Mesenchymal stem cell (in vitro differentiated cells and primary cell): Measurements from ENCODE around the gene USH2A.
"Not testable (repeated sequence)": the region's sequence is repeated elsewhere in the genome, so short reads cannot be mapped to it uniquely, and the experiment has no call there.

Experiments
- DNase-seq: peaks from one replicate; pipeline ENCODE4 v3.0.0-alpha.2; 2013
- H2AFZ ChIP-seq: one replicate; pipeline ENCODE4 v1.6.1; 2013; ENCODE audit warnings: low read depth, mild to moderate bottlenecking, control low read depth, inconsistent platforms, low read length, moderate library complexity
- H2AK5ac ChIP-seq: 2 replicates; pipeline ENCODE4 v1.6.1; 2013; ENCODE audit warnings: low read length, moderate library complexity, mild to moderate bottlenecking, inconsistent platforms; ENCODE audit not compliant: severe bottlenecking
- H2BK120ac ChIP-seq: one replicate; pipeline ENCODE4 v1.6.1; 2013; ENCODE audit warnings: low read depth, mild to moderate bottlenecking, inconsistent platforms, low read length, moderate library complexity
- H2BK12ac ChIP-seq, 2 experiments: one replicate each; pipeline ENCODE4 v1.6.1; 2013; ENCODE audit warnings: inconsistent platforms in 2 of 2, low read length in 2 of 2, mild to moderate bottlenecking in 2 of 2, moderate library complexity in 2 of 2, control low read depth in 1 of 2
- H2BK15ac ChIP-seq: one replicate; pipeline ENCODE4 v1.6.1; 2013; ENCODE audit warnings: mild to moderate bottlenecking, low read depth, inconsistent platforms; ENCODE audit not compliant: poor library complexity, severe bottlenecking
- H2BK5ac ChIP-seq: 2 replicates; pipeline ENCODE4 v1.6.1; 2013; ENCODE audit warnings: low read depth, mild to moderate bottlenecking, low read length, control low read depth, inconsistent platforms; ENCODE audit not compliant: poor library complexity, severe bottlenecking
- H3K14ac ChIP-seq, 2 experiments: one replicate each; pipeline ENCODE4 v1.6.1; 2013; ENCODE audit warnings: inconsistent platforms in 2 of 2, low read length in 2 of 2, control low read depth in 1 of 2, mild to moderate bottlenecking in 1 of 2, moderate library complexity in 1 of 2
- H3K18ac ChIP-seq, 2 experiments: one replicate each; pipeline ENCODE4 v1.6.1; 2013; ENCODE audit warnings: inconsistent platforms in 2 of 2, low read length in 2 of 2, control low read depth in 1 of 2, low read depth in 1 of 2, mild to moderate bottlenecking in 1 of 2
- H3K23ac ChIP-seq, 2 experiments: one replicate each; pipeline ENCODE4 v1.6.1; 2013; ENCODE audit warnings: inconsistent platforms in 2 of 2, low read length in 2 of 2, mild to moderate bottlenecking in 2 of 2, moderate library complexity in 2 of 2, control low read depth in 1 of 2
- H3K27ac ChIP-seq: 2 replicates; pipeline ENCODE4 v1.5.1; 2013; ENCODE audit warnings: mild to moderate bottlenecking, moderate library complexity, low read length, control low read depth, inconsistent platforms; ENCODE audit not compliant: poor library complexity, severe bottlenecking
- H3K27me3 ChIP-seq, 2 experiments: 2 replicates each; pipeline versions ENCODE4 v1.6.1 to v1.7.0; 2013; ENCODE audit warnings: low read length in 2 of 2, mild to moderate bottlenecking in 2 of 2, moderate library complexity in 2 of 2, control low read depth in 1 of 2, inconsistent platforms in 1 of 2; ENCODE audit not compliant: control insufficient read depth in 1 of 2, insufficient read depth in 1 of 2
- H3K36me3 ChIP-seq, 2 experiments: 2 replicates each; pipeline versions ENCODE4 v1.6.1 to v1.7.0; 2013; ENCODE audit warnings: low read length in 2 of 2, control low read depth in 1 of 2, inconsistent platforms in 1 of 2, low read depth in 1 of 2, mild to moderate bottlenecking in 1 of 2; ENCODE audit not compliant: insufficient read depth in 2 of 2, control insufficient read depth in 1 of 2
- H3K4ac ChIP-seq, 2 experiments: one replicate each; pipeline ENCODE4 v1.6.1; 2013; ENCODE audit warnings: inconsistent platforms in 2 of 2, low read length in 2 of 2, mild to moderate bottlenecking in 2 of 2, moderate library complexity in 2 of 2, control low read depth in 1 of 2, low read depth in 1 of 2
- H3K4me1 ChIP-seq: 2 replicates; pipeline ENCODE4 v1.6.1; 2013; ENCODE audit warnings: low read depth, low read length, control low read depth; ENCODE audit not compliant: control insufficient read depth, insufficient read depth
- H3K4me2 ChIP-seq: 2 replicates; pipeline ENCODE4 v1.6.1; 2013; ENCODE audit warnings: low read length, mild to moderate bottlenecking, inconsistent platforms; ENCODE audit not compliant: poor library complexity, severe bottlenecking
- H3K4me3 ChIP-seq, 2 experiments: 2 replicates each; pipeline versions ENCODE4 v1.5.1 to v1.7.0; 2013; ENCODE audit warnings: low read length in 2 of 2, mild to moderate bottlenecking in 2 of 2, control low read depth in 1 of 2, low read depth in 1 of 2; ENCODE audit not compliant: insufficient read depth in 1 of 2
- H3K79me1 ChIP-seq: replicated peaks from 2 replicates; pipeline ENCODE4 v1.6.1; 2013; ENCODE audit warnings: mild to moderate bottlenecking, control low read depth, low read length, inconsistent platforms; ENCODE audit not compliant: poor library complexity, severe bottlenecking
- H3K9ac ChIP-seq: 2 replicates; pipeline ENCODE4 v1.7.0; 2013; ENCODE audit warnings: mild to moderate bottlenecking, low read length, moderate library complexity
- H3K9me3 ChIP-seq: 2 replicates; pipeline ENCODE4 v1.7.0; 2013; ENCODE audit warnings: mild to moderate bottlenecking, low read length; ENCODE audit not compliant: control insufficient read depth
- H4K8ac ChIP-seq: one replicate; pipeline ENCODE4 v1.6.1; 2013; ENCODE audit warnings: inconsistent platforms, mild to moderate bottlenecking, low read length, moderate library complexity
- H4K91ac ChIP-seq: one replicate; pipeline ENCODE4 v1.6.1; 2013; ENCODE audit warnings: mild to moderate bottlenecking, low read length, inconsistent platforms
- WGBS: methylation state at CpG from one replicate; pipeline ENCODE4 v1.1.7; 2013; ENCODE audit warnings: mixed read lengths; 5-methylcytosine and 5-hydroxymethylcytosine counted together

The USH2A gene

GRCh38 chr1:216014086-216014485, 409.2 kb downstream of the USH2A start:
- H2AFZ ChIP-seq = no peak overlapping the region
- no peak overlapping the region for H2BK120ac ChIP-seq
- no peak overlapping the region for H3K4me2 ChIP-seq
- H3K4me1 ChIP-seq = no peaks in the 10 kb centered on the region
- WGBS = 38% methylated on average over 2 of the region's 2 CpGs
- no peak overlapping the region for H2BK15ac ChIP-seq
- no peak overlapping the region for H3K18ac ChIP-seq
- no peak overlapping the region for H3K9ac ChIP-seq
- no peak overlapping the region for H2BK12ac ChIP-seq
- no peaks in the 10 kb centered on the region for H3K36me3 ChIP-seq
- no peak overlapping the region for H3K14ac ChIP-seq
- H3K9me3 ChIP-seq = no peaks in the 10 kb centered on the region
- no peak overlapping the region for H2BK5ac ChIP-seq
- no peak overlapping the region for H3K4ac ChIP-seq
- H4K8ac ChIP-seq = no peak overlapping the region
- no peaks in the 10 kb centered on the region for H3K27me3 ChIP-seq
- no peak overlapping the region for H3K23ac ChIP-seq
- H3K79me1 ChIP-seq = no peaks in the 10 kb centered on the region
- H3K4me3 ChIP-seq = no peak overlapping the region
- no peak overlapping the region for H4K91ac ChIP-seq
- peak overlapping the region; percentile 3 for H2AK5ac ChIP-seq
- H3K27ac ChIP-seq = peak overlapping the region; percentile 78
- DNase-seq = no peak

GRCh38 chr1:216009456-216009855, 413.8 kb downstream of the USH2A start:
- not testable (repeated sequence) for H3K4me2 ChIP-seq, H3K14ac ChIP-seq, H3K4ac ChIP-seq, H2BK15ac ChIP-seq, H3K4me3 ChIP-seq, H3K23ac ChIP-seq, H3K4me1 ChIP-seq, H2BK5ac ChIP-seq, H4K91ac ChIP-seq, DNase-seq, H3K18ac ChIP-seq, H2AK5ac ChIP-seq, H3K9me3 ChIP-seq, H3K36me3 ChIP-seq, H3K79me1 ChIP-seq, H3K27ac ChIP-seq, H3K27me3 ChIP-seq, H4K8ac ChIP-seq, H2AFZ ChIP-seq, H3K9ac ChIP-seq, H2BK12ac ChIP-seq, H2BK120ac ChIP-seq
- 94% methylated on average over 10 of the region's 10 CpGs for WGBS

DNA sequence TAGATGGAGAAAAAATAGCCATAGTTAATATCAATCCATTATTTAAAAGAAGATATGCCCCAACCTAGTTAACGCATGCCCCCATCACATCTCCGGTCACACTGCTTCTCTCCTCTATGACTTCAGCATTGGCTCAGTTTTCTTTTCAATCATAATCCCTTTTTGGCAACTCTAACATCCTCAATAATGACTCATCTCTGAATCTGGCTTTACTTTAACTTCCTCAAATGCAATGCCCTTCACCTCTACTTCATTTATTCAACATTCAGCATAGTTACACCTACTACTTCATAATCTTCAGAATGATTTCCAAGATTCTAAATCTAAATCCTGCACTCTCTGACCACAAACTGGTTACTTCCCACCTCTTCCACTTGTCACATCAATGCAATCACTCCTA, 417.3 kb downstream of the USH2A start:
- Histone ChIP-seq H2BK120ac (no peak overlapping the region), H2BK12ac (no peak overlapping the region), H3K4me3 (no peak overlapping the region), H3K36me3 (no peaks in the 10 kb centered on the region), H3K18ac (no peak overlapping the region), H2AFZ (no peak overlapping the region), H3K4me2 (no peak overlapping the region), H2BK5ac (no peak overlapping the region), H3K4me1 (no peaks in the 10 kb centered on the region), H3K4ac (no peak overlapping the region), H3K27me3 (no peaks in the 10 kb centered on the region), H3K14ac (no peak overlapping the region), H2BK15ac (no peak overlapping the region), H3K9ac (no peak overlapping the region), H4K91ac (no peak overlapping the region), H2AK5ac (no peak overlapping the region), H3K23ac (no peak overlapping the region), H3K9me3 (no peaks in the 10 kb centered on the region), H3K27ac (no peak overlapping the region), H3K79me1 (no peaks in the 10 kb centered on the region), H4K8ac (no peak overlapping the region)
- 97% methylated on average over 2 of the region's 2 CpGs for WGBS
- no peak for DNase-seq

DNA sequence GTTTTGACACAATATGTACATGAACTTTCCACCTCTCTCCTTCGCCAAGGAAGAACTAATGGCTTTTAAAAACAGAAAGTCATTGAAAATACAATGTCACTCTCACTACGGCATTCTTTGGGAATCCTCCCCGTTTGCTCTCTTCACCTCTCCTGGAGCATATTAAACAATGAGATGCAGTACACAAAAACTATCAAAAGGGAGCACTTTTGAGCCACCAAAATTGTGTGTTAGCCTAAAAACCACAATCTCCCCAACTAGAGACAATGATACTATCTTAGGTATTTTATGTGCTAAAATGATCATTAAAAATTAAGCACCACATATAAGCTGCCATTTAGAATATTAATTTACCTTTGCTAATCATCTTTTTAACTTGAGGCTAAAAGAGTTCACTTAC, 430.6 kb downstream of the USH2A start:
- H3K14ac ChIP-seq = no peak overlapping the region
- no peak overlapping the region for H3K4me2 ChIP-seq
- H3K27ac ChIP-seq = no peak overlapping the region
- no peak overlapping the region for H4K91ac ChIP-seq
- H2BK15ac ChIP-seq = no peak overlapping the region
- no peak overlapping the region for H2BK120ac ChIP-seq
- no peak overlapping the region for H2AK5ac ChIP-seq
- H3K4ac ChIP-seq = no peak overlapping the region
- H3K4me3 ChIP-seq = no peak overlapping the region
- 34% methylated on average over 2 of the region's 3 CpGs for WGBS
- H2BK5ac ChIP-seq = no peak overlapping the region
- H3K18ac ChIP-seq = no peak overlapping the region
- H2BK12ac ChIP-seq = no peak overlapping the region
- no peaks in the 10 kb centered on the region for H3K36me3 ChIP-seq
- peak; percentile 30 for DNase-seq
- H4K8ac ChIP-seq = no peak overlapping the region
- peaks cover 1% of the 10 kb centered on the region for H3K4me1 ChIP-seq
- H2AFZ ChIP-seq = no peak overlapping the region
- H3K9ac ChIP-seq = peak overlapping the region; percentile 46
- no peaks in the 10 kb centered on the region for H3K9me3 ChIP-seq
- H3K27me3 ChIP-seq = no peaks in the 10 kb centered on the region
- H3K23ac ChIP-seq = no peak overlapping the region
- H3K79me1 ChIP-seq = no peaks in the 10 kb centered on the region
